ENCODE data around the gene LCORL.

LCORL gene

DNA sequence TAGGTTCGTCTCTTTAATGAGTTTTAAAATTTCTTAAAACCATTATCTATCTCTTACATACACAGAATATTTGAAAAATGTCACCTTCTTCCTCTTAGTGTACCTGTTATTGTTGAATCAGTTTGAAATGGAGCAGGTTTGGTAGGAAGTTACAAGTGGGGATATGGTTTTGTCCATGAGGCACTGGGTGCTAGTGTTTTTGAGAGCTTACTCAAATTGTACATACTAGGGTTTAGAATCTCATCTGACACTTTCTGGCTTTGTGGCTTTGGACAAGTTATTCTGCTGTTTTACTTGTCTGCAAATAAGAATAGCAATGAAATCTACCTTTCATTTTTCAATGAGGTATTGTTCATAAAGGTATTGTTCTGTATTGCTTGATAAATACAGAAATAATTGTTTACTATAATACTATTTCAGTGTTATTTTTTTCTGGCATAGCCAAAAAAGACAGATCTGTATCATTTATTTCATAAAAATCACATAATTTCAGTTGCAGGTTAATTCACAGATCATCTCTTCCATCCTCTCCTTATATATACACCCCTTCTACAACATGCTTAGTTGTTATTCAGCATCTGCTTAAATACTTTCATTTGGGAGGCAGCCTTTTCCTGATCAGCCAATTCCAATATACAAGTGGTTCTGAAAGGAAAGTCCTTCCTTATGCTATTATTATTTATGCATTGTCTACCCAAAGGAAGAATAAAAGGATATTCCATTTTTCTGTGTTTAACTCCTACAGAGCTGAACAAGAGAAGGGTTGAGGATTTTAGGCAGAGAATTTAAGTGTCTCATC is 197.5 kb downstream of the LCORL start:
- no peak for DNase-seq

DNA sequence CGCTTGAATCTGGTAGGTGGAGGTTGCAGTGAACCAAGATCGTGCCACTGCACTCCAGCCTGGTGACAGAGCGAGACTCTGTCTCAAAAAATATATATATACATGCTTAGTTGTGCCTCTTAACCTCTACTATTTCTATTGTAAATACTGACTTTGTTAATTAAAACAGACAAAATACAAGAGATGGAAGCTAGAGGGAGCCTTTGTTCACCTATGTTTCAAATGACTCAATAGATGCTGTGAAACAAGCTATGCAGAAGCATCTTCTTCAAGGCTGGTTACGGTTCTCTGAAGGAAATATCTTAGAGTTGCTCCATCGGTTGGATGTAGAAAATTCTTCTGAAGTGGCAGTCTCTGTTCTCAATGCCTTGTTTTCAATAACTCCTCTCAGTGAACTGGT is 204.5 kb downstream of the LCORL start:
- DNase-seq: no peak

DNA sequence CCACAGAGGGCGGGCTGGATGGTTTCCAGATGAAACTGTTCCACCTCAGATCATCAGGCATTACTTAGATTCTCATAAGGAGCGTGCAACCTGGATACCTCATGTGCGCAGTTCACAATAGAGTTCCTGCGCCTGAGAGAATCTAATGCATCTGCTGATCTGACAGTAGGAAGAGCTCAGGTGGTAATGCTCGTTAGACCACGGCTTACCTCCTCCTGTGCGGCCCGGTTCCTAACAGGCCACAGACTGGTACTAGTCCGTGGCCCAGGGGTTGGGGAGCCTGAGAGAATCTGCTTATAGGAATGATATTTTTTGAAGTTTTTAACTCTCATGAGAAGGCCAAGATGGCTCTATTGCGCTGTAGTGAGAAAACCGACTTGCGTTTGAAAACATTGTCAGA is 205.4 kb downstream of the LCORL start:
- no peak for DNase-seq

DNA sequence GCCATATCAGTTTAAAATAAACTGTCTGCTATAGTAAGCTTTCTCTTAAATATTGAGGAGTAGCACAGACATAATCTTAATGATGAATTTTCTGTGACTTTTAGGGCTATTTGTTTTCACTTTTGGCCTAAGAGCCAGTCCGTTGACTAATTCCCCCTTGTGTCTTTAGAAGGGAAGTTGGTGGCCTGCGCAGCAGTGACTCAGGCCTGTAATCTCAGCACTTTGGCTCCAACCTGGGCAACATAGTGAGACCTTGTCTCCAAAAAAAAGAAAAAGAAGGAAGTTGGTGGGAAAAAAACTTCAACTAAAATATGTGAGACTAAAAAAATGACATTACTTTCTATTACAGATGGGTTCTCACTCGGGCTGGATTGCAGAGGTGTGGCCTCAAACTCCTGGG is 207.4 kb downstream of the LCORL start:
- DNase-seq: no peak

DNA sequence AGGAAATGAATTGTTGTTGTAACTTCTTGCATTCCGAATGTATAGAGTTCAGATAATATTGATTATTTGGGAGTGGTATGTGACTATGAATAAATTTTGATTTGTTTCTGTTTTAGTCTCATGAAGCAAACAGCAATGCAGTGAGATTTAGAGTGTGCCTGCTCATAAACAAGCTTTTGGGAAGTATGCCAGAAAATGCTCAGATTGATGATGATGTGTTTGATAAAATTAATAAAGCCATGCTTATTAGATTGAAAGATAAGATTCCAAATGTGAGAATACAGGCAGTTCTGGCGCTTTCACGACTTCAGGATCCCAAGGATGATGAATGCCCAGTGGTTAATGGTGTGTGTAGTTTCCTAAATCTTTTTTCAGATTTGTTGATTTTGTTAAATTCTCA is 208.8 kb downstream of the LCORL start:
- no peak for DNase-seq

DNA sequence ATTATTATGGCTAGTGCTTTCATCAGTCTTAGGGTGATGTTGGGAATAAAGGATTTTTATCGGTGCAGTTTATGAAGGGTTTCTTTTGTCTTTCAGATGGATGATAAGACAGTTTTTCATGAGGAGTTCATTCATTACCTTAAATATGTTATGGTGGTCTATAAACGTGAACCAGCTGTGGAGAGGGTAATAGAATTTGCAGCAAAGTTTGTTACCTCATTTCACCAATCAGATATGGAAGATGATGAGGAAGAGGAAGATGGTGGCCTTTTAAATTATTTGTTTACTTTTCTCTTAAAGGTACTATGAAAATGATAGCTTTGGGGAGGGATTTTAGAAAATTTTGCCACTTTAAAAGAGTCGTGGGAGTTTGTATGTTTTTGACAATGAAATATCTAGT is 209.4 kb downstream of the LCORL start:
- no peak for DNase-seq

DNA sequence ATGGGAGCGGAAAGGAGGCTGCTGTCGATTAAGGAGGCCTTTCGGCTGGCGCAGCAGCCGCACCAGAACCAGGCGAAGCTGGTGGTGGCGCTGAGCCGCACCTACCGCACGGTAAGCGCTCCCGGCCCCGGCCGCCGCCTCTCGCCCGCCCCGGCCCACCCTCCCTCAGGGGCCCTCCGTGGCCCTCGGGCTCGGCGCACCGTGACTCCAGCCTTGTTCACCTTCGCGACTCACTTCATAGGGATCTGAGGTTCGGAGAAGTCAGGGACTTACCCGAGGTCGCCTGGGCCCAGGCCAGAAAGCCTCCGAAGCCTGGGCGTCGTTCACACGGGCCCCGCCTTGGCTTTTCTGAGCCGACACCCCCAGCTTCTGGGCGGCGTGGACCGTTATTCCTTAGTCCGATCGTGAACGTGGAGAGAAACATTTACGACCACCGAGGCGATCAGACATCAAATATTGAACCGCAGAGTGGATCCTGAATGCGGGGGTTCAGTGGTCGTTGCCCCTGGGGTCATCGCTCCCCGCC is 210.4 kb downstream of the LCORL start:
- DNase-seq: no peak

DNA sequence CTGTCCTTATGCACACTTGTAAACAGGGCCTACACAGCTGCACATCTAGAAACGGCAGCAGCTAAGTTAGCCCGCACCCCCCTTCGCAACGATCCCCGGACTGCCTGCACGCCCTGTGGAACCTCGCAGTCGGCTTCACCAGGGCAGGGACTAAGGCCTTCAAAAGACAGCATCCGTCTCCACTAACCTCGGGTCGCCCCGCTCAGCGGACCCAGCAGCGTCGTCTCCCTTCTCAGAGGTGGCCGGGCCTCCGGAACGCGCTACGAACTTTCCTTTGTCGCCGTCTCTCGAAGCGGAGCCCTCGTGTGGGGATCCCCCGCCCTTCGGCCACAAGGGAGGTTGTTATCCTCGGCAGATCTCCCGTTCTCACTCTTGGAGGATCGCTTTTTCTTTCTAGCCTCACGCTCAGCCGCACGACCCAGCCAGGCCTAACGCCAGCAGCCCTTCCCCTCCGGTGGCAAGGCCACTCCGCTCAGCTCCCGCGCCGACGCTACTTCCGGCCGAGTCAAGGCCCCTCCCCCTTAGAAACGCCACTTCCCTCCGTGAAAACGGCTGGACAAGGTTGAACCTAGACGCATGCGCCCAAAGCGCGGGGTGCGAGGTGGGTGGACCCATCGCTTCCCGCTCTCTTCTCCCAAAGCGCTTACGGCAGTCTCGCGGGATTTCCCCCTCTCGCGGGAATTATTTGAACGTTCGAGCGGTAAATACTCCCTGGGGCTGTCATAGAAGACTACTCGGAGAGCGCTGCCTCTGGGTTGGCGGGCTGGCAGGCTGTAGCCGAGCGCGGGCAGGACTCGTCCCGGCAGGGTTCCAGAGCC is 211.1 kb downstream of the LCORL start, which contains the start of the genes DCAF16 and NCAPG:
DCAF16 (minus strand) TSS at position 498 of the 818 bp plus-strand sequence. CDS start 6,616 bp downstream, outside the sequence.
NCAPG (plus strand) TSS at position 720 of the 818 bp plus-strand sequence. CDS start 99 bp downstream, outside the sequence.
- peak; percentile 99 for DNase-seq

DNA sequence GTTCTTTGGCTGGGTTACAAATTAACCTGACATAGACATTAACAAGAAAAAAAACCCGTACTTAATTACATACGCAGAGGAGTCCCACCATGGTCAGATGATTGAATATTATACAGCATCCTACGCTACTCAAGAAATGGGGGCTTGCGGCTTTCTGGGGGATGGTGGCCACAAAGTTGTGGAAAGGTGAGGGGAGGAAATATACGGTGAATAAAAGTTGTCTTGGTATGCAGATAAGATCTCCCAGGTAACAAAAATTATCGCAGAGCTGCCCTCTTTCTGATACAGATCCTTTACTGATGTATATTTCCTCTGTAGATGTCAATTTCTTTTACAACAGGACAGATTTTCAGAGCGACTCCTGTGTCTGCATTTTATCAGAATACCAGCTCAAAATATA is 211.9 kb downstream of the LCORL start:
- DNase-seq: no peak

DNA sequence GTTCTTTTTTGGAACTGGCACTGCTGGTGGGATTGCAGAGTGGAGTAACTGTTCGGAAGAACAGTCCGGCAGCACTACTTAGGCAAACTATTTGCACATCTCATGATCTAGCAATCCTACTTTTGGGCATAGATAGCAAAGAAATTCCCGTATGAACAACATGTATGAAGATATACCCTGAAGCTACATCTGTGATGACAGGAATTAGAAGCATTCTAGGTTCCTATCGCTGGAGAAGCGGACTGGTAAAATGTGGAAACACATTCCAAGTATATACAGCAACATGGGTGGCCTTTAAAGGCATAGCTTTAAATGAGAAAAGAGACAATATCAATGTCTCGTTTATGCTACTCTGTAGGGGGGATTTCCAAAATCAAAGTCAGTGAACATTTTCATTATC is 214.1 kb downstream of the LCORL start:
- no peak for DNase-seq

DNA sequence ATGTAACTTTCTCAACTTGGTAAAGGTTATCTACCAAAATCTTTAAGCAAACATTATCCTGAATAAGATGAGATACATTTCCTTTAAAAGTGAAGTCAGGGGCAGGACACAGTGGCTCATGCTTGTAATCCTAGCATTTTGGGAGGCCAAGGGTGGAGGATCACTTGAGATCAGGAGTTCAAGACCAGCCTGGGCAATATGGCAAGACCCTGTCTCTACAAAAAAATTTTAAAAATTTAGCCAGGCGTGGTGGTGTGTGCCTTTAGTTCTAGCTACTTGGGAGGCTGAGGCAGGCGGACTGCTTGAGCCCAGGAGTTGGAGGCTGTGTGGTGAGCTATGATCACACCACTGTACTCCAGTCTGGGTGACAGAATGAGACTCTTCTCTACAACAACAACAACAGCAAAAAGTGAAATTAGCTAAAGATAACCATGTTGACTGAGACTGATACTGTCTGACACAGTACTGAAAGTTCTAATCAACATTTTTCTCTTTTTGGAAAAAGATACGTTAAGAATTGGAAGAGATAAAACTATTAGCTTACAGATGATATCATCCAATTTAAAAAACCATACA is 215.9 kb downstream of the LCORL start:
- DNase-seq: no peak

DNA sequence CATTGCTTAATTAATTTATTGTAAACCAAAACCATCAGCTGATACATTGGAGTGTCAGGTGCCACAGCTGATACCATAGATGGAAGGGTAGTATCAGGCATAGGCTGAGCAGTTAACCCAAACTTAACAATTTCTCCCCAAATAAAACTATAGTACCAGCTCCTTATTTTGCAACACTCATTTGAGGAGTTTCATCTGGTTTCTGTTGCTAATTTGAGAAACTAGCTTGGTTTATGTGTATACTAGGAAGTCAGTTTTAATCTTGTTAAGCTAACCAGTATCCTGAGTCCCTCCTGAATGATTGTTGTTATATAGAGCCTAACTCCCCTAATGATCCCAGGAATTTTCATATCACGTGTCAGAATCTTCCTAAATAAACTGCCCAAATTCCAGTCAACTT is 223.7 kb downstream of the LCORL start:
- no peak for DNase-seq

DNA sequence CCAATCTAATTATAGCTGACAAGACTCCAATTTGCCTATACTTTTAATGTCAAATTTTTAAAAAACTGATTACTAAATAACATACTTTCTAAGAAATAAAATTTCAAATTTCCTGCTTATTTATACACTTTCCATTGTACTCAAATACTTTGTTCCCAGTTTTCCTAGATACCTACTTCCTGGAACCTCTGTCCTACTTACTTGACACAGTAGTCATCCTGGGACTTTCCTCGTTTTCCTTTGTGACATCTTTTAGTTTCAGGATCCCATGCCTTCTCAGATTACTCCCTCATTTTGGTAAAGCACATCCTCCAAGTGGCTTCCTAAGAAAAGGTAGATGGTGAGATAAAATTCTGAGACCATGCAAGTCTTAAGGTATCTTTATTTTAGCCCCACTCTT is 226.8 kb downstream of the LCORL start:
- no peak for DNase-seq
